ENCODE measurements around the gene CACNA1C.

CACNA1C gene

DNA sequence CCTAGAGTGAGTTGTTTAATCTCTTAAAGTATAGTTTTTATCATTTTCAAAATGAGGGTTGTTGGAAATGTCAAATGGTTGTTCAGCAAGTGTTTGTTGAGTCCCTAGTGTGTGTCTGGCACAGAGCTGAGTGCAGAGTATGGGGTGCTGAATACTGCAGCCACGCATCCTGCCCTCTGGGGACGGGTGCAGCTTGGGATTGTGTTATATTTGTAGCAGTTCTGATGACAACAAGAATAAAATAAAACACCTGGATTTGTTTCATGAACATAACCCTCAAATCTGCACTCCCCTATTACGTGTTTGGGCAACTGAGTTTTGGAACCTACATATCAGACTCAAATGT, 127.9 kb downstream of the CACNA1C start:
- no peak overlapping the region for H3K4me3 ChIP-seq (ENCODE audit: low read depth in 1 of 2, low read length in 2 of 2)
- peaks cover 22% of the 10 kb centered on the region for H3K27me3 ChIP-seq (ENCODE audit: insufficient read depth, low read length, poor library complexity)
- no peaks in the 10 kb centered on the region for H3K4me1 ChIP-seq (ENCODE audit: insufficient read depth, low read length)
- H3K79me2 ChIP-seq (ENCODE audit: insufficient read depth, low read length), result no peaks in the 10 kb centered on the region
- no peak overlapping the region for H3K4me2 ChIP-seq (ENCODE audit: insufficient read depth, low read length)
- no peak for ATAC-seq (ENCODE audit: insufficient read depth, low read depth)
- 0 out of 2 replicates have a peak, but pooled peaks cover 4% of the 10 kb centered on the region for H4K20me1 ChIP-seq (ENCODE audit: insufficient read depth, low read length)
- TF ChIP-seq, protein P1, sequence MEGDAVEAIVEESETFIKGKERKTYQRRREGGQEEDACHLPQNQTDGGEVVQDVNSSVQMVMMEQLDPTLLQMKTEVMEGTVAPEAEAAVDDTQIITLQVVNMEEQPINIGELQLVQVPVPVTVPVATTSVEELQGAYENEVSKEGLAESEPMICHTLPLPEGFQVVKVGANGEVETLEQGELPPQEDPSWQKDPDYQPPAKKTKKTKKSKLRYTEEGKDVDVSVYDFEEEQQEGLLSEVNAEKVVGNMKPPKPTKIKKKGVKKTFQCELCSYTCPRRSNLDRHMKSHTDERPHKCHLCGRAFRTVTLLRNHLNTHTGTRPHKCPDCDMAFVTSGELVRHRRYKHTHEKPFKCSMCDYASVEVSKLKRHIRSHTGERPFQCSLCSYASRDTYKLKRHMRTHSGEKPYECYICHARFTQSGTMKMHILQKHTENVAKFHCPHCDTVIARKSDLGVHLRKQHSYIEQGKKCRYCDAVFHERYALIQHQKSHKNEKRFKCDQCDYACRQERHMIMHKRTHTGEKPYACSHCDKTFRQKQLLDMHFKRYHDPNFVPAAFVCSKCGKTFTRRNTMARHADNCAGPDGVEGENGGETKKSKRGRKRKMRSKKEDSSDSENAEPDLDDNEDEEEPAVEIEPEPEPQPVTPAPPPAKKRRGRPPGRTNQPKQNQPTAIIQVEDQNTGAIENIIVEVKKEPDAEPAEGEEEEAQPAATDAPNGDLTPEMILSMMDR (IDR thresholded peaks at IDR 0.05; ENCODE audit: borderline replicate concordance, extremely low read depth, low read length, poor library complexity, severe bottlenecking), result no peak
- no peak for TF ChIP-seq EZH2 (IDR thresholded peaks at IDR 0.05; ENCODE audit: borderline replicate concordance, low read depth, low read length, severe bottlenecking)
- H3K9me3 ChIP-seq (ENCODE audit: insufficient read depth, low read length, severe bottlenecking), result no peaks in the 10 kb centered on the region
- no peak overlapping the region for H3K27ac ChIP-seq (ENCODE audit: low read length)
- no peak overlapping the region for H2AFZ ChIP-seq (ENCODE audit: low read depth, low read length)
- no peaks in the 10 kb centered on the region for H3K36me3 ChIP-seq (ENCODE audit: insufficient read depth, low read length)
- DNase-seq, result no peak
- no peak overlapping the region for H3K9ac ChIP-seq (ENCODE audit: low read depth, low read length)

DNA sequence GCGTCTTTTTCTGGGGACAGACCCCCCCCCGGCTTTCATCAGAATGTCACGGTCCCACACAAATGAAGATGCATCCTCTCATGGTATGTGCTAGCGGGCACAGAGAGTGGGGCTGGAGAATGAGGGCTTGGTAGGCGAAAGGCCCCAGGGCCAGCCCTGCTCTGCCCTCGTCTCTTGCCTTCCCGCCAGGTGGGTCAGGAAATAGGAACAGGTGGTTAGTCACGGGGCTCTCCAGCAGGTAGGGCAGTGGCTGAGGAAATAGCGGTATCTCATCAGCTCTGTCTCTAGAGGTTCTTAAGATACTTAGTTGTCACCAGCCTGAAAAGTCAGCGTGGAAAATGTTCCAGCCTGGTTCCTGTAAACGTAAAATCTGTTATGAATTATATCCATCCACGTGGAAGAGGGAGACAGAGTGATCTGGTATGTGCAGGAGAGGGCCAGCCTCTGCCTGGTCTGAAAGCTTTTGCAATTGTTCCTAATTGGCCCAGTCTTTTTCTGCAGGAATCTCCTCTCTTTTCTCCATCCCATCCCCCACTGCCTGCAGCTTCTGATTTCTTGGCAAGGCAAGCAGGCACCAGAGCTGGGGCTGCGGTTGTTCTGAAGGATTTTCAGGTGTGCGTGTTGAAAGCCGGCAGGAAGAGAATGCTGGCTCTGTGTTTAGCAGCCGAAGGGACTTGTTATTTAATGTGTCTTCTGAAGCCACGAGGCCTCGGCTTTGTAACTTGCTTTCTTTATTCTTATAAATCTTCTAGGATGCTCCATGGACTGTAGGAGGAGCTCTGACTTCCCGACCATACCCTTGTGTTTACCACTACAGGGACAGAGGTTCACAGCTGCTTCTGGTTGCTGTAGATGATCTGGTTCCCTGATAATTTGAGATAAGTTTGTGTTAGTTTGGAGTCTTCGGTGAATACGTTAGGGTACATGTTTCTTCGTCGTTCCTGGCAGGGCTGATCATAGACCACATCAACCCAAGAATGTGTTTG, 131.1 kb downstream of the CACNA1C start:
- Histone ChIP-seq H3K27ac (ENCODE audit: low read length) (no peak overlapping the region), H3K79me2 (ENCODE audit: insufficient read depth, low read length) (no peaks in the 10 kb centered on the region), H3K9me3 (ENCODE audit: insufficient read depth, low read length, severe bottlenecking) (no peaks in the 10 kb centered on the region), H3K4me2 (ENCODE audit: insufficient read depth, low read length) (no peak overlapping the region), H3K4me3 (ENCODE audit: low read depth in 1 of 2, low read length in 2 of 2) (no peak overlapping the region), H3K4me1 (ENCODE audit: insufficient read depth, low read length) (no peaks in the 10 kb centered on the region), H4K20me1 (ENCODE audit: insufficient read depth, low read length) (no peaks in the 10 kb centered on the region), H3K9ac (ENCODE audit: low read depth, low read length) (no peak overlapping the region), H2AFZ (ENCODE audit: low read depth, low read length) (no peak overlapping the region), H3K36me3 (ENCODE audit: insufficient read depth, low read length) (no peaks in the 10 kb centered on the region), H3K27me3 (ENCODE audit: insufficient read depth, low read length, poor library complexity) (peaks cover 25% of the 10 kb centered on the region)
- TF ChIP-seq EZH2 (IDR thresholded peaks at IDR 0.05; ENCODE audit: borderline replicate concordance, low read depth, low read length, severe bottlenecking), result no peak
- TF ChIP-seq, protein P1 (IDR thresholded peaks at IDR 0.05; ENCODE audit: borderline replicate concordance, extremely low read depth, low read length, poor library complexity, severe bottlenecking), result peak; percentile 12
- ATAC-seq (ENCODE audit: insufficient read depth, low read depth) (no peak), DNase-seq (no peak)

DNA sequence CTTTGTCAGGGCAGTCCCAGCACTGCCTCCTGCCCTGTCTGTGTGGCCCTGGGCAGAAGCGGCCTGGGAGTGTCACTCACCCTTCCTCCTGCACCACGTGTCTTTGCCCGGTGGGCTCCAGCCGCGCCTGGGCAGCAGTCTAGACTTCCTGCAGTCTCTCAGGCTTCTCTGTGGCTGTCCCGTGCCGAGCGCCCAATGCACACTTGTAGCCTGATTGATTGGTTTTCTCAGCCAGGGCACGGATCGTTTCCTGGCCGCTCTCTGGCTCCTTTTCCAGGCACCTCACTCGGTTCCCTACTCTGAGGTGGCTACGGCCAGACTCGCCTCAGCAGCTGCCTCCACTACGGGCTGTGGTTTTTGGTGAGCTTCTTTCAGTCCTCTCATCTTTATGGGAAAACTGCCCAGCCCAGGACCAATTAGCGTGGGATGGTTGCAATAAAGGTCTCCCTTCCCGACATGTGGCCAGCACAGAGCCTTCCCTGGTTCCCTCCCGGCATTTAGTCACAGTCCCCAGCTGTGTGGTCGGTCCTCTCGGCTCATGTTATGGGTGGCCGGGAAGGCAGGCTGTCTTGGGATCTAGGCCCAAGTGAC, 133.1 kb downstream of the CACNA1C start:
- no peaks in the 10 kb centered on the region for H3K36me3 ChIP-seq (ENCODE audit: insufficient read depth, low read length)
- no peak overlapping the region for H2AFZ ChIP-seq (ENCODE audit: low read depth, low read length)
- H3K4me3 ChIP-seq (ENCODE audit: low read depth in 1 of 2, low read length in 2 of 2), result no peak overlapping the region
- H3K27ac ChIP-seq (ENCODE audit: low read length), result no peak overlapping the region
- H4K20me1 ChIP-seq (ENCODE audit: insufficient read depth, low read length), result no peaks in the 10 kb centered on the region
- peaks cover 17% of the 10 kb centered on the region for H3K27me3 ChIP-seq (ENCODE audit: insufficient read depth, low read length, poor library complexity)
- no peak overlapping the region for H3K4me2 ChIP-seq (ENCODE audit: insufficient read depth, low read length)
- H3K4me1 ChIP-seq (ENCODE audit: insufficient read depth, low read length), result no peaks in the 10 kb centered on the region
- H3K9ac ChIP-seq (ENCODE audit: low read depth, low read length), result no peak overlapping the region
- no peak for TF ChIP-seq EZH2 (IDR thresholded peaks at IDR 0.05; ENCODE audit: borderline replicate concordance, low read depth, low read length, severe bottlenecking)
- TF ChIP-seq, protein P1 (IDR thresholded peaks at IDR 0.05; ENCODE audit: borderline replicate concordance, extremely low read depth, low read length, poor library complexity, severe bottlenecking), result no peak
- DNase-seq (no peak), ATAC-seq (ENCODE audit: insufficient read depth, low read depth) (no peak)
- H3K79me2 ChIP-seq (ENCODE audit: insufficient read depth, low read length), result no peaks in the 10 kb centered on the region
- no peaks in the 10 kb centered on the region for H3K9me3 ChIP-seq (ENCODE audit: insufficient read depth, low read length, severe bottlenecking)

Measured in DND-41 (cell line).